SJSA1 (cell line): Measurements from ENCODE around the gene SMIM30. TPM values are rescaled to one million over a fixed set of nuclear protein-coding genes. Genes with fewer than 3 reads are reported as not detected.

Experiments used
- DNase-seq, 2 experiments: peaks; one replicate each; pipeline ENCODE4 v3.0.0-alpha.2; 2015 to 2020; ENCODE audit warnings: low spot score in 2 of 2, low read depth in 1 of 2
- H3K27ac ChIP-seq: fragments of 250-450 bp; sonication (Bioruptor Pico); 2 replicates; pipeline ENCODE4 v1.5.1; 2020; ENCODE audit warnings: mild to moderate bottlenecking, moderate library complexity
- H3K27me3 ChIP-seq: fragments of 250-450 bp; sonication (Bioruptor Pico); replicated peaks from 2 replicates; pipeline ENCODE4 v1.5.1; 2020; ENCODE audit warnings: mild to moderate bottlenecking, moderate library complexity
- H3K36me3 ChIP-seq: fragments of 250-450 bp; sonication (Bioruptor Pico); 2 replicates; pipeline ENCODE4 v1.5.1; 2020; ENCODE audit warnings: mild to moderate bottlenecking
- H3K4me1 ChIP-seq: fragments of 250-450 bp; sonication (Bioruptor Pico); replicated peaks from 2 replicates; pipeline ENCODE4 v1.6.1; 2021; ENCODE audit warnings: mild to moderate bottlenecking
- H3K4me3 ChIP-seq: fragments of 250-450 bp; sonication (Bioruptor Pico); 2 replicates; pipeline ENCODE4 v1.5.1; 2020; ENCODE audit warnings: mild to moderate bottlenecking
- H3K9me3 ChIP-seq: fragments of 250-450 bp; sonication (Bioruptor Pico); replicated peaks from 2 replicates; pipeline ENCODE4 v1.5.1; 2020; ENCODE audit warnings: mild to moderate bottlenecking
- total RNA-seq: library from RNA; depleted of rRNA; stranded (reverse); fragments of >200 nt; shearing (Covaris generic); gene quantifications from 2 replicates; pipeline ENCODE4 v1.2.3, GENCODE V29; 2014; rRNA removed

Gene SMIM30
- total RNA-seq, 1 experiment from 2014 or later, result 92.5 TPM

GRCh38 chr7:113087071-113087998 lies 31.0 kb downstream of the SMIM30 start:
- H3K27ac ChIP-seq, result peak overlapping the region; percentile 97
- H3K9me3 ChIP-seq, result no peaks in the 10 kb centered on the region
- H3K4me1 ChIP-seq, result peaks cover 12% of the 10 kb centered on the region
- H3K4me3 ChIP-seq, result peak overlapping the region; percentile 57
- DNase-seq, result peak; percentile 73 to 94
- H3K36me3 ChIP-seq, result no peaks in the 10 kb centered on the region
- no peaks in the 10 kb centered on the region for H3K27me3 ChIP-seq

- no peaks in the 10 kb centered on the region for H3K27me3 ChIP-seq
- H3K4me3 ChIP-seq, result peak within 1 kb of the TSS; percentile 57
- peak within 1 kb of the TSS; percentile 97 for H3K27ac ChIP-seq
- H3K9me3 ChIP-seq, result no peaks in the 10 kb centered on the region
- peak; percentile 79 to 82 for DNase-seq
- H3K4me1 ChIP-seq, result peaks cover 12% of the 10 kb centered on the region
- no peaks in the 10 kb centered on the region for H3K36me3 ChIP-seq
Observed at GRCh38 chr7:113086431-113086888, 31.9 kb downstream of the SMIM30 start, which contains the start of gene GPR85. Gene GPR85 (minus strand): TSS chr7:113086827. CDS start chr7:113084721, 2,106 bp downstream.

GRCh38 chr7:113085781-113086390 lies 32.5 kb downstream of the SMIM30 start:
- H3K4me3 ChIP-seq, result peak overlapping the region; percentile 57
- no peaks in the 10 kb centered on the region for H3K27me3 ChIP-seq
- no peak overlapping the region for H3K27ac ChIP-seq
- H3K36me3 ChIP-seq, result no peaks in the 10 kb centered on the region
- peaks cover 12% of the 10 kb centered on the region for H3K4me1 ChIP-seq
- H3K9me3 ChIP-seq, result no peaks in the 10 kb centered on the region
- DNase-seq, result no peak

GRCh38 chr7:113084496-113085172 lies 33.7 kb downstream of the SMIM30 start:
- no peak for DNase-seq
- H3K4me3 ChIP-seq, result no peak overlapping the region
- no peak overlapping the region for H3K27ac ChIP-seq
- no peaks in the 10 kb centered on the region for H3K9me3 ChIP-seq
- H3K36me3 ChIP-seq, result no peaks in the 10 kb centered on the region
- no peaks in the 10 kb centered on the region for H3K27me3 ChIP-seq
- peaks cover 12% of the 10 kb centered on the region for H3K4me1 ChIP-seq

DNA sequence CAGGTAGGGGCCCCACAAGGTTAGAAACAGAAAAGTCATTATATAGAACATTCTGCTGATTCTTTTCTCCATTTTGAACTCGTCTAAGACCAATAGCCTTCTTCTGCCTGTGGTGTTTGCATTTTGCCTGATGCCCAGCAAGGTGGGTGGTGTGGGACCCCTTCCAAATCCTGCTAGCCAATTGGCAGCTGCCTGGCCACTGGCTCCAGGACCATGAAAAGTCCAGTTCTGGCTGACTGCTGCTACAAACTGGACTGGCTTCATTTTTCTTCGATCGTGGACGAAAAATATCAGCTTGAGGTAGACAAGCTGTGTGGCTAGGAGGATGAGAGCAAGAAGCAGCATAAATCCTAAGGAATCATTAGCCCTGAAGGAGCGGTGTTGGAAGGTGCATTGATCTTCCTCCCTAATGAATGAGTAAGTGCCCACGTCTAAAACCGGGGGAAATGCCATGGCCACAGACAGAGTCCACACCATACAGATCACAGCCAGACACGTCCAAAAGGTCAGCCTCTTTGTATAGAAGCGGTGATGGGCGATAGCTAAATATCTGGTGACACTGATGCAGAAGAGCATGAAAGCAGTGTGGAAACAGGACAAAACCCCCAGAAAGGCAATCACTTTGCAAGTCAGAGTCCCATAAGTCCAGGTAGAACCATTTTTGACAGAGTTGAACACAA lies 34.4 kb downstream of the SMIM30 start:
- Histone ChIP-seq H3K36me3 (no peaks in the 10 kb centered on the region), H3K4me1 (peaks cover 12% of the 10 kb centered on the region), H3K27ac (no peak overlapping the region), H3K4me3 (no peak overlapping the region), H3K9me3 (no peaks in the 10 kb centered on the region), H3K27me3 (no peaks in the 10 kb centered on the region)
- no peak for DNase-seq

DNA sequence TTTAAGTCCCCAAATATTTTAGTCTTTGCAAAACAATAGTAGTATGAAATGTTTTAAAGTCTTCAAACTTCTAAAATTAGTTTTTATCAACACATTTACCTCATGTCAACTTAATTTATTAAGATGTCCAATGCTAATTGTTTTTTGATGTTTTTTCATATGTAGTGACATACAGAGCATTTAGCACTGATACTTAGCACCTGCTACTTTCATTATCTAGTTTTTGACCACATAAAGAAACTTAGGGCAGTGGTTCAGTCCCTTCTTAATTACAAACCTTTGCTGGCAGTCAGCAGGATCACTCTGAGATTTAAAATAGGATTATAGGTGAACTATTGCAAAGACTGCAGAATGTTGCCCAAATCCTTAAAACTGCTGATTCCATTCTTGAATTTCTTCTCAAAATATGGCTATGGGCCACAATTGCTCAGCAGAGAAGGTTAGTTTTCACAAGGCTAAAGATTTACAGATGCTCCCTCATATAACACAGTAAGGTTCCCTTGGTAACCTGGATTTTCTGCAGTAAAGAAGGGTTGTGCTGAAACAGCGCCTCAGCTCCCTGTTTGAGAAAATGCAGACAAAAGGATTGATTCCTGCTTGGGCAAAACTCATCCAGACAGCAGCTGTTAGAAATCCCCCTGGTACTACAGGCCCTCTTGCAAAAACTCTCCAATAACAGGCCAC lies 35.1 kb downstream of the SMIM30 start:
- no peak overlapping the region for H3K4me3 ChIP-seq
- H3K4me1 ChIP-seq, result peaks cover 11% of the 10 kb centered on the region
- H3K36me3 ChIP-seq, result no peaks in the 10 kb centered on the region
- no peaks in the 10 kb centered on the region for H3K9me3 ChIP-seq
- H3K27ac ChIP-seq, result no peak overlapping the region
- no peak for DNase-seq
- no peaks in the 10 kb centered on the region for H3K27me3 ChIP-seq

DNA sequence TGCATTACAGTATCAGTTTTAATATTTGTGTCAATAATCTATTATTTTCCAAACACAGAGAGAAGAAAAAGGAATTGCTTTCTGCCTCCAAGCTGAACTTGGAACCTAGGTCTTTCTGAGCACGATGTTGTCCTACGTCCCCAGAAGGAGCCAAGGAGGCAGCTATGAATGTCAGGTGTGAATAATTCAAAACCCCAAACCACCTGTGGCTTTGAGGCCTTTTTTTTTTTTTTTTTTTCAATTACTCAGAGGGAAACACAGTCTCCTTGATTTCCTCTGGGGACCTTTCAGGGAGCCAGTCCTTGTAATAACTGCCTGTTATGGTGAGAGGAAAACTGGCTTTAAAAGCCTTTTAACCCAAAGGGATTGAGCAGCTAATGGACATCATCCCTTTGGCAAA lies 40.0 kb downstream of the SMIM30 start:
- no peaks in the 10 kb centered on the region for H3K27me3 ChIP-seq
- H3K4me3 ChIP-seq, result no peak overlapping the region
- no peaks in the 10 kb centered on the region for H3K9me3 ChIP-seq
- DNase-seq, result no peak
- H3K27ac ChIP-seq, result no peak overlapping the region
- H3K36me3 ChIP-seq, result no peaks in the 10 kb centered on the region
- H3K4me1 ChIP-seq, result no peaks in the 10 kb centered on the region

DNA sequence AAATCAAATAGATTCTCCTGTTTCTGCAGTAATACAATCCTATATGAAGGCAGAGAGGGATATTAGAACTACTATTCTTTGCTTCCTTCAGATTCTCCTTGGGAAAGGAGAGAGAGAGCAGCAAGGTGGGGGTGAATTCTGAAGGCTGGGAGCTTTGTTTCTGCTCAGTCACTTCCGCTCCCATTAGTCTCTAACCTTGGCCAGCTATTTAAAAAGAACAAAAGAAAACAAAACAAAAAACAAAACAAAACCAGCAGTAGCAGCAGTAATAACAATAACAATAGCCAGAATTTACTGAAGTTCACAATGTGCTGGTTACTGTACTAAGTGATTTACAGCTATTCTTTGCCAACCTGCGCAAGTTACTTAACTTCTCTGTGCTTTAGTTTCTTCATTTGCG lies 41.7 kb downstream of the SMIM30 start:
- Histone ChIP-seq H3K4me3 (no peak overlapping the region), H3K27me3 (no peaks in the 10 kb centered on the region; the same call in 1 of the 2 replicates), H3K27ac (no peak overlapping the region), H3K4me1 (no peaks in the 10 kb centered on the region), H3K36me3 (no peaks in the 10 kb centered on the region), H3K9me3 (no peaks in the 10 kb centered on the region)
- DNase-seq, result peak in 1 of 2 experiments; percentile 17

- no peaks in the 10 kb centered on the region for H3K4me1 ChIP-seq
- no peak overlapping the region for H3K4me3 ChIP-seq
- DNase-seq, result no peak
- no peaks in the 10 kb centered on the region for H3K36me3 ChIP-seq
- H3K27ac ChIP-seq, result no peak overlapping the region
- no peaks in the 10 kb centered on the region for H3K9me3 ChIP-seq
- no peaks in the 10 kb centered on the region; the same call in 1 of the 2 replicates for H3K27me3 ChIP-seq
Observed at GRCh38 chr7:113071465-113071864, 46.9 kb downstream of the SMIM30 start.

Other genes with a start within 250 kb of the SMIM30 start
- gene GPR85, start 31.7 kb downstream of the SMIM30 start, total RNA-seq, result 2.3 and 7.1 TPM in 2 replicates